A549 (cell line): ENCODE measurements around the gene SPAG7. TPM values are rescaled to one million over a fixed set of nuclear protein-coding genes. Genes with fewer than 3 reads are reported as not detected.

Experiments
- ATAC-seq, 2 experiments: fragments of 200-7000 bp in 1 of 2; fragments of >200 bp in 1 of 2; cut with Nextera tagmentation in 1 of 2; cut with Tn5 transposase in 1 of 2; 3 replicates each; pipeline versions ENCODE4 v1.8.0 to v1.9.1; 2018 to 2020; ENCODE audit warnings: mild to moderate bottlenecking in 1 of 2, moderate library complexity in 1 of 2
- CTCF ChIA-PET: fragments of 300-600 bp; sonication (Branson Sonifier 250); formaldehyde crosslinking; extraction: SDS; loops from one replicate; lab custom pipeline; 2021; ENCODE audit warnings: antibody characterized with exemption, inconsistent platforms; lab: Yijun Ruan, JAX
- POLR2A ChIA-PET: fragments of 350-600 bp; formaldehyde crosslinking; extraction: SDS; loops from one replicate; lab custom pipeline; 2021; ENCODE audit warnings: antibody characterized with exemption, inconsistent platforms; lab: Yijun Ruan, JAX
- DNase-seq, 2 experiments: peaks; one replicate each; pipeline versions ENCODE4 v3.0.0 to v3.0.0-alpha.2; 2011 to 2016; ENCODE audit warnings: low read depth in 1 of 2, low spot score in 1 of 2
- FAIRE-seq: peaks from 2 replicates; lab custom pipeline; 2011; peaks lifted over from hg19 to GRCh38; lab: Jason Lieb, UNC
- H3K27ac ChIP-seq, 2 experiments: fragments of >200 bp; sonication (Bioruptor Twin); formaldehyde crosslinking; 3 replicates each; pipeline ENCODE4 v1.5.1; 2016 to 2017
- H3K4me1 ChIP-seq: fragments of >200 bp; sonication (Bioruptor Twin); formaldehyde crosslinking; 3 replicates; pipeline ENCODE4 v1.6.1; 2016
- H3K4me2 ChIP-seq: fragments of >200 bp; sonication (Bioruptor Twin); formaldehyde crosslinking; 3 replicates; pipeline ENCODE4 v1.6.1; 2016
- H3K4me3 ChIP-seq: fragments of >200 bp; sonication (Bioruptor Twin); formaldehyde crosslinking; 3 replicates; pipeline ENCODE4 v1.5.1; 2016
- H3K9me3 ChIP-seq: fragments of >200 bp; sonication (Bioruptor Twin); formaldehyde crosslinking; 3 replicates; pipeline ENCODE4 v1.6.1; 2016
- CHD2 ChIP-seq: fragments of 150-350 bp; IDR thresholded peaks from 2 replicates; pipeline ENCODE4 v1.6.1; 2014; ENCODE audit warnings: low read length; ENCODE audit not compliant: partially characterized antibody
- CTCF ChIP-seq: fragments of >200 bp; sonication (Bioruptor Twin); formaldehyde crosslinking; IDR thresholded peaks from 3 replicates; pipeline ENCODE4 v1.5.1; 2016
- EHMT2 ChIP-seq: fragments of 200-600 bp; sonication (generic); IDR thresholded peaks from 2 replicates; pipeline ENCODE4 v1.6.1; 2016; ENCODE audit warnings: antibody characterized with exemption, low read depth, mild to moderate bottlenecking, moderate library complexity
- EP300 ChIP-seq, 2 experiments: fragments of >200 bp; sonication (Bioruptor Twin); formaldehyde crosslinking; IDR thresholded peaks; 2 replicates in 1 of 2; 3 replicates in 1 of 2; pipeline ENCODE4 v1.6.1; 2016 to 2017
- FOSB ChIP-seq: fragments of 250-450 bp; sonication (Bioruptor Pico); IDR thresholded peaks from 2 replicates; pipeline ENCODE4 v1.5.0; 2020; ENCODE audit warnings: mild to moderate bottlenecking, moderate library complexity
- FOXS1 ChIP-seq: fragments of 250-450 bp; sonication (Bioruptor Pico); IDR thresholded peaks from 2 replicates; pipeline ENCODE4 v1.5.0; 2020; ENCODE audit warnings: mild to moderate bottlenecking, moderate library complexity
- HDAC2 ChIP-seq: fragments of 200-600 bp; sonication (generic); IDR thresholded peaks from 2 replicates; pipeline ENCODE4 v1.6.1; 2016
- HOXB13 ChIP-seq: fragments of 250-450 bp; sonication (Bioruptor Pico); IDR thresholded peaks from 2 replicates; pipeline ENCODE4 v1.5.0; 2020; ENCODE audit warnings: low read depth, mild to moderate bottlenecking, moderate library complexity
- JUN ChIP-seq, 2 experiments: fragments of >200 bp; sonication (Bioruptor Twin); formaldehyde crosslinking; IDR thresholded peaks; 2 replicates in 1 of 2; 3 replicates in 1 of 2; pipeline ENCODE4 v1.6.1; 2016 to 2017
- KDM1A ChIP-seq: fragments of 200-600 bp; sonication (generic); IDR thresholded peaks from 2 replicates; pipeline ENCODE4 v1.6.1; 2016; ENCODE audit warnings: low read depth, mild to moderate bottlenecking
- MAFK ChIP-seq: fragments of 450-650 bp; IDR thresholded peaks from 2 replicates; pipeline ENCODE4 v1.6.1; 2014; ENCODE audit not compliant: partially characterized antibody
- MYC ChIP-seq: IDR thresholded peaks from 2 replicates; pipeline ENCODE4 v1.6.1; 2012; ENCODE audit warnings: mild to moderate bottlenecking, inconsistent platforms, low read length, improper control_type of control experiment, borderline replicate concordance
- NFE2L2 ChIP-seq: fragments of 150-350 bp; conservative IDR thresholded peaks from 2 replicates; pipeline ENCODE4 v1.6.1; 2014; ENCODE audit warnings: low read length
- POLR2A ChIP-seq: IDR thresholded peaks from 2 replicates; pipeline ENCODE4 v1.6.1; 2012; ENCODE audit warnings: mild to moderate bottlenecking, low read length
- POLR2AphosphoS2 ChIP-seq: conservative IDR thresholded peaks from 2 replicates; pipeline ENCODE4 v1.6.1; 2012; ENCODE audit warnings: low read length, improper control_type of control experiment, inconsistent platforms
- RAD21 ChIP-seq, 2 experiments: fragments of >200 bp in 1 of 2; sonication (Bioruptor Twin) in 1 of 2; formaldehyde crosslinking in 1 of 2; IDR thresholded peaks in 1 of 2; conservative IDR thresholded peaks in 1 of 2; 2 replicates in 1 of 2; 3 replicates in 1 of 2; pipeline ENCODE4 v1.6.1; 2012 to 2018; ENCODE audit warnings: inconsistent platforms in 1 of 2
- RCOR1 ChIP-seq: fragments of 150-350 bp; IDR thresholded peaks from 2 replicates; pipeline ENCODE4 v1.6.1; 2014; ENCODE audit warnings: antibody characterized with exemption, low read length, low read depth
- RFX5 ChIP-seq: fragments of 450-650 bp; IDR thresholded peaks from 2 replicates; pipeline ENCODE4 v1.7.1; 2014; ENCODE audit warnings: antibody characterized with exemption, mild to moderate bottlenecking, moderate library complexity
- TP53 ChIP-seq: fragments of 250-450 bp; sonication (Bioruptor Pico); IDR thresholded peaks from 2 replicates; pipeline ENCODE4 v1.5.0; 2021; ENCODE audit warnings: mild to moderate bottlenecking, moderate library complexity
- ZC3H11A ChIP-seq: fragments of 450-650 bp; IDR thresholded peaks from 2 replicates; pipeline ENCODE4 v1.6.1; 2014; ENCODE audit warnings: antibody characterized with exemption, mild to moderate bottlenecking
- ZNF302 ChIP-seq: fragments of 250-450 bp; sonication (Bioruptor Pico); IDR thresholded peaks from 2 replicates; pipeline ENCODE4 v1.9.0; 2021; ENCODE audit warnings: inconsistent platforms, mild to moderate bottlenecking, moderate library complexity
- WGBS: methylation state at CpG from one replicate; pipeline ENCODE4 v1.1.6; 2017; ENCODE audit errors: missing lambda C conversion rate; 5-methylcytosine and 5-hydroxymethylcytosine counted together
- polyA plus RNA-seq, 4 experiments: library from polyadenylated mRNA; depleted of rRNA in 3 of 4; stranded (reverse); fragments of >200 nt; fragmentation: RNase III in 1 of 4; extraction: RNeasy Plus Mini Kit Qiagen cat#74134 plus additional on column Dnase treatment in 1 of 4; gene quantifications; 2 replicates in 3 of 4; 3 replicates in 1 of 4; pipeline ENCODE4 v1.2.3, GENCODE V29; 2011 to 2017
- TF ChIP-seq, protein P1 (sequence below): fragments of 250-450 bp; sonication (Bioruptor Pico); IDR thresholded peaks from 2 replicates; pipeline ENCODE4 v1.5.0; 2021; ENCODE audit warnings: mild to moderate bottlenecking, moderate library complexity, borderline replicate concordance
- TF ChIP-seq, protein P2 (sequence below): fragments of 250-450 bp; sonication (Bioruptor Pico); IDR thresholded peaks from 2 replicates; pipeline ENCODE4 v1.5.0; 2020; ENCODE audit warnings: low read depth, mild to moderate bottlenecking, moderate library complexity
- TF ChIP-seq, protein P3 (sequence below): fragments of >200 bp; sonication (Bioruptor Twin); formaldehyde crosslinking; IDR thresholded peaks from 2 replicates; pipeline ENCODE4 v1.6.1; 2016
- TF ChIP-seq, protein P4 (sequence below): fragments of 200-600 bp; sonication (generic); IDR thresholded peaks from 2 replicates; pipeline ENCODE4 v1.6.1; 2016; ENCODE audit warnings: antibody characterized with exemption, mild to moderate bottlenecking, moderate library complexity

SPAG7 gene
- polyA plus RNA-seq, 2 of the 4 experiments (the other 2 are of a cell fraction), result 94.9 to 102 TPM

- Histone ChIP-seq H3K4me2 (no peak overlapping the region), H3K4me1 (no peaks in the 10 kb centered on the region), H3K4me3 (no peak overlapping the region), H3K9me3 (no peaks in the 10 kb centered on the region), H3K27ac (no peak overlapping the region)
- ChIA-PET POLR2A (no interaction called here), CTCF (interaction anchor here (0.7 to 3.2 kb wide), 3 partner anchors 8 to 34 kb away, joined by 3 to 8 read pairs (median 4); no protein-coding TSS in a partner anchor)
- FAIRE-seq (no peak), DNase-seq (no peak), ATAC-seq (no peak)
- no peak for TF ChIP-seq TP53 (CRISPR knock-in tag)
- TF ChIP-seq ZNF302 (CRISPR knock-in tag), result no peak
- TF ChIP-seq MYC, result no peak
- TF ChIP-seq POLR2A, result no peak
- no peak for TF ChIP-seq MAFK
- no peak for TF ChIP-seq ZC3H11A
- TF ChIP-seq RFX5, result no peak
- TF ChIP-seq, protein P1, sequence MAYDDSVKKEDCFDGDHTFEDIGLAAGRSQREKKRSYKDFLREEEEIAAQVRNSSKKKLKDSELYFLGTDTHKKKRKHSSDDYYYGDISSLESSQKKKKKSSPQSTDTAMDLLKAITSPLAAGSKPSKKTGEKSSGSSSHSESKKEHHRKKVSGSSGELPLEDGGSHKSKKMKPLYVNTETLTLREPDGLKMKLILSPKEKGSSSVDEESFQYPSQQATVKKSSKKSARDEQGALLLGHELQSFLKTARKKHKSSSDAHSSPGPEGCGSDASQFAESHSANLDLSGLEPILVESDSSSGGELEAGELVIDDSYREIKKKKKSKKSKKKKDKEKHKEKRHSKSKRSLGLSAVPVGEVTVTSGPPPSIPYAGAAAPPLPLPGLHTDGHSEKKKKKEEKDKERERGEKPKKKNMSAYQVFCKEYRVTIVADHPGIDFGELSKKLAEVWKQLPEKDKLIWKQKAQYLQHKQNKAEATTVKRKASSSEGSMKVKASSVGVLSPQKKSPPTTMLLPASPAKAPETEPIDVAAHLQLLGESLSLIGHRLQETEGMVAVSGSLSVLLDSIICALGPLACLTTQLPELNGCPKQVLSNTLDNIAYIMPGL (CRISPR knock-in tag), result no peak
- TF ChIP-seq, protein P2, sequence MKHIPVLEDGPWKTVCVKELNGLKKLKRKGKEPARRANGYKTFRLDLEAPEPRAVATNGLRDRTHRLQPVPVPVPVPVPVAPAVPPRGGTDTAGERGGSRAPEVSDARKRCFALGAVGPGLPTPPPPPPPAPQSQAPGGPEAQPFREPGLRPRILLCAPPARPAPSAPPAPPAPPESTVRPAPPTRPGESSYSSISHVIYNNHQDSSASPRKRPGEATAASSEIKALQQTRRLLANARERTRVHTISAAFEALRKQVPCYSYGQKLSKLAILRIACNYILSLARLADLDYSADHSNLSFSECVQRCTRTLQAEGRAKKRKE, result no peak
- TF ChIP-seq EP300 (IDR thresholded peaks at IDR 0.05), result no peak
- TF ChIP-seq HOXB13, result no peak
- no peak for TF ChIP-seq POLR2AphosphoS2
- TF ChIP-seq RCOR1, result no peak
- TF ChIP-seq RAD21 (conservative IDR thresholded peaks at IDR 0.05 in 1 of 2, IDR thresholded peaks at IDR 0.05 in 1 of 2), result no peak
- TF ChIP-seq, protein P3, sequence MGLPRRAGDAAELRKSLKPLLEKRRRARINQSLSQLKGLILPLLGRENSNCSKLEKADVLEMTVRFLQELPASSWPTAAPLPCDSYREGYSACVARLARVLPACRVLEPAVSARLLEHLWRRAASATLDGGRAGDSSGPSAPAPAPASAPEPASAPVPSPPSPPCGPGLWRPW, result no peak
- TF ChIP-seq CHD2, result no peak
- TF ChIP-seq FOSB, result no peak
- TF ChIP-seq KDM1A, result no peak
- no peak for TF ChIP-seq NFE2L2
- no peak for TF ChIP-seq JUN (IDR thresholded peaks at IDR 0.05)
- WGBS, result 85% methylated on average over 4 of the region's 4 CpGs
Observed at GRCh38 chr17:5014357-5014756, 46.7 kb upstream of the SPAG7 start.

- Histone ChIP-seq H3K4me2 (no peak overlapping the region), H3K4me1 (no peaks in the 10 kb centered on the region), H3K9me3 (no peaks in the 10 kb centered on the region), H3K27ac (no peak overlapping the region)
- DNase-seq (no peak), FAIRE-seq (no peak), ATAC-seq (no peak)
- ChIA-PET CTCF (interaction anchor here (0.5 to 3.0 kb wide), 4 partner anchors 14 to 50 kb away, joined by 3 to 11 read pairs (median 6); partner anchors contain the start of genes INCA1 and KIF1C), POLR2A (interaction anchor here (2.0 kb wide), 1 partner anchor 72 kb away, joined by 4 read pairs; the partner anchor contains the start of genes RNF167 and SLC25A11)
- 78% methylated on average over 6 of the region's 6 CpGs for WGBS
- TF ChIP-seq HDAC2 (no peak), EP300 (IDR thresholded peaks at IDR 0.05) (no peak)
- TF ChIP-seq, all 56 proteins: peak for 0
- H3K4me3 ChIP-seq, result no peak overlapping the region
Observed at GRCh38 chr17:5011928-5012327, 44.3 kb upstream of the SPAG7 start.

- Histone ChIP-seq H3K9me3 (no peaks in the 10 kb centered on the region), H3K4me3 (no peak overlapping the region), H3K4me1 (peaks cover 20% of the 10 kb centered on the region), H3K4me2 (no peak overlapping the region), H3K27ac (no peak overlapping the region)
- no peak for FAIRE-seq
- TF ChIP-seq CTCF (no peak), RFX5 (no peak), EHMT2 (no peak), FOXS1 (CRISPR knock-in tag) (no peak), HOXB13 (no peak)
- TF ChIP-seq, protein P4, sequence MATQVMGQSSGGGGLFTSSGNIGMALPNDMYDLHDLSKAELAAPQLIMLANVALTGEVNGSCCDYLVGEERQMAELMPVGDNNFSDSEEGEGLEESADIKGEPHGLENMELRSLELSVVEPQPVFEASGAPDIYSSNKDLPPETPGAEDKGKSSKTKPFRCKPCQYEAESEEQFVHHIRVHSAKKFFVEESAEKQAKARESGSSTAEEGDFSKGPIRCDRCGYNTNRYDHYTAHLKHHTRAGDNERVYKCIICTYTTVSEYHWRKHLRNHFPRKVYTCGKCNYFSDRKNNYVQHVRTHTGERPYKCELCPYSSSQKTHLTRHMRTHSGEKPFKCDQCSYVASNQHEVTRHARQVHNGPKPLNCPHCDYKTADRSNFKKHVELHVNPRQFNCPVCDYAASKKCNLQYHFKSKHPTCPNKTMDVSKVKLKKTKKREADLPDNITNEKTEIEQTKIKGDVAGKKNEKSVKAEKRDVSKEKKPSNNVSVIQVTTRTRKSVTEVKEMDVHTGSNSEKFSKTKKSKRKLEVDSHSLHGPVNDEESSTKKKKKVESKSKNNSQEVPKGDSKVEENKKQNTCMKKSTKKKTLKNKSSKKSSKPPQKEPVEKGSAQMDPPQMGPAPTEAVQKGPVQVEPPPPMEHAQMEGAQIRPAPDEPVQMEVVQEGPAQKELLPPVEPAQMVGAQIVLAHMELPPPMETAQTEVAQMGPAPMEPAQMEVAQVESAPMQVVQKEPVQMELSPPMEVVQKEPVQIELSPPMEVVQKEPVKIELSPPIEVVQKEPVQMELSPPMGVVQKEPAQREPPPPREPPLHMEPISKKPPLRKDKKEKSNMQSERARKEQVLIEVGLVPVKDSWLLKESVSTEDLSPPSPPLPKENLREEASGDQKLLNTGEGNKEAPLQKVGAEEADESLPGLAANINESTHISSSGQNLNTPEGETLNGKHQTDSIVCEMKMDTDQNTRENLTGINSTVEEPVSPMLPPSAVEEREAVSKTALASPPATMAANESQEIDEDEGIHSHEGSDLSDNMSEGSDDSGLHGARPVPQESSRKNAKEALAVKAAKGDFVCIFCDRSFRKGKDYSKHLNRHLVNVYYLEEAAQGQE, result no peak
- ChIA-PET CTCF (interaction anchor here (1.6 to 4.3 kb wide), 2 partner anchors 16 to 27 kb away, joined by 6 to 18 read pairs; partner anchors contain the start of gene CAMTA2), POLR2A (no interaction called here)
- WGBS, result 94% methylated on average over 18 of the region's 18 CpGs
- no peak for DNase-seq
- ATAC-seq, result no peak
Observed at GRCh38 chr17:5003214-5003867, 35.7 kb upstream of the SPAG7 start.
